ENCODE measurements around the gene ABCA13.

Gene ABCA13

DNA sequence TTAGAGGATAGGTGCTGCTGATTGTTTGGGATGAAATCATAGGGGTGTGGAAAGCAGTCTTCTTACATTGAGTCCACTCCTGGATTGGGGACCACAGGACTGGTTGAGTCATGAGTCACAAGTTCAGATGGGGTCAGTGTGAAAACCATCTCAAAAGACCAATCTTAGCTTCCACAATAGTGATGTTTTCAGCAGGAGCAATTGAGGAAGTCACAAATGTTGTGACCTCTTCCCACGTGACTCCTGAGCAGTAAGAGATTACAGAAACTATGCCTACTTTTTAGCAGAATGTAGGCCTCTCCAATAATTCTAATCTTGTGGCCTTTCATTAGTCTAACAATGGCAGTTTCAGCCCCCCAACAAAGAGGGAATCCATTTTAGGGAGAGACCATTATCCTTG lies 496.1 kb downstream of the ABCA13 start:
- no peak for TF ChIP-seq ZNF274 (IDR thresholded peaks at IDR 0.05; ENCODE audit: low read depth, low read length)
- no peak overlapping the region for H3K4me3 ChIP-seq (ENCODE audit: low read length)

DNA sequence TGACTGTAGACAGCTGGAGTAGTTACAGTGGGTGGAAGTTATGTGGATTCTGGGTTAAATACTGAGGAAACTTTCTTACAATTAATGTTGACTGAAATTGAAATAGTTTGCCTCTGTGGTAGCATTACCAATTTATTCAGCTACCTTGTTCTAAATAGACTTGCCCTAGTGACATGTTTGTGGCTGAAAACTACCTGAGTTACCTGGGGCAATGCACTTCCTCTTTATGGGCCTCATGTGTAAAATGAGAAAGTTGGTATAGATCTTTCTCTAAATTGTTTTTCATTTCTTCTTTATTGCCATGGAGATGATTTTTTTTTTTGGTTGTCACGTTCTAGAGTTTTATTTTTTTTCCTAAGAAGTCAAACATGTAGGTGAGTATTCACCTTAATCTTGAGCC lies 500.4 kb downstream of the ABCA13 start:
- TF ChIP-seq ZNF274 (IDR thresholded peaks at IDR 0.05; ENCODE audit: low read depth, low read length) = no peak
- H3K4me3 ChIP-seq (ENCODE audit: low read length) = no peak overlapping the region

DNA sequence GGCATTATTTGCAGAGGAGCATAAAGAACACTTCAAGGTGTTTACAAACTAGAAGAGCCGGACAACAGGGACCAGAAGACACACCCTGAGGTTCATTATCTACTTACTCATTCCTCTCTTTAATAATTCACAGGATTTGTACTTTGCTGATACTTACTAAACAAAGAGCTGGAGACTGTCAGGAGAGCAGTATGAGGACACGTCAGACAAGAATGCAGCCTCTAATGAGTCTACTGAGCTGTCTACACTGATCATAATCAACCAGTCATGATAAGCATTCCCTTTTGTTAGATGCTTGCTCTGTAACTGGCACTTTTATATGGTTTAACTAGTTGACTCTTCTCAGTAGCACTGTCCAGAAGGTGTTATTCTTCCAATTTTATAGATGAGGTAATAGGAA lies 509.7 kb downstream of the ABCA13 start:
- TF ChIP-seq ZNF274 (IDR thresholded peaks at IDR 0.05; ENCODE audit: low read depth, low read length) = no peak
- H3K4me3 ChIP-seq (ENCODE audit: low read length) = no peak overlapping the region

- no peak for TF ChIP-seq ZNF274 (IDR thresholded peaks at IDR 0.05; ENCODE audit: low read depth, low read length)
- no peak overlapping the region for H3K4me3 ChIP-seq (ENCODE audit: low read length)
Observed at GRCh38 chr7:48691788-48692187, 520.5 kb downstream of the ABCA13 start.
